CD4-positive, alpha-beta T cell (primary cell): ENCODE data around the gene DNASE1. TPM values are rescaled to one million over a fixed set of nuclear protein-coding genes. Genes with fewer than 3 reads are reported as not detected.

Source experiments
- ATAC-seq: fragments of 200-7000 bp; cut with Tn5 transposase; one replicate; pipeline ENCODE4 v1.10.0; 2022; ENCODE audit warnings: mild to moderate bottlenecking; ENCODE audit not compliant: poor library complexity
- CTCF ChIA-PET: fragments of 350-600 bp; sonication (Branson Sonifier 250); formaldehyde crosslinking; loops from one replicate; lab custom pipeline; 2021; ENCODE audit warnings: antibody characterized with exemption, inconsistent platforms; lab: Charles Lee
- POLR2A ChIA-PET: fragments of 350-600 bp; sonication (Branson Sonifier 250); formaldehyde crosslinking; loops from one replicate; lab custom pipeline; 2021; ENCODE audit warnings: antibody characterized with exemption, inconsistent platforms; lab: Charles Lee
- DNase-seq, 14 experiments: peaks; one replicate each; pipeline ENCODE4 v3.0.0-alpha.2; 2013 to 2020; ENCODE audit warnings: mixed read lengths in 2 of 14
- H3K27ac ChIP-seq, 2 donors: one replicate each; pipeline versions ENCODE4 v1.5.1 to v1.7.0; 2013; ENCODE audit warnings: low read length in 2 of 2, low read depth in 1 of 2, mild to moderate bottlenecking in 1 of 2
- H3K27me3 ChIP-seq, 2 experiments: 1 replicate in 1 of 2; 2 replicates in 1 of 2; pipeline versions ENCODE4 v1.6.1 to v1.7.0; 2013; ENCODE audit warnings: low read length in 2 of 2, control low read depth in 1 of 2, mild to moderate bottlenecking in 1 of 2, moderate library complexity in 1 of 2; ENCODE audit not compliant: insufficient read depth in 2 of 2, control insufficient read depth in 1 of 2
- H3K36me3 ChIP-seq: one replicate; pipeline ENCODE4 v1.6.1; 2013; ENCODE audit warnings: low read length, control low read depth; ENCODE audit not compliant: insufficient read depth
- H3K4me1 ChIP-seq: one replicate; pipeline ENCODE4 v1.6.1; 2013; ENCODE audit warnings: low read length, control low read depth; ENCODE audit not compliant: insufficient read depth
- H3K4me3 ChIP-seq: one replicate; pipeline ENCODE4 v1.5.1; 2013; ENCODE audit warnings: mild to moderate bottlenecking, low read length, moderate library complexity
- H3K9me3 ChIP-seq, 2 experiments: 1 replicate in 1 of 2; 2 replicates in 1 of 2; pipeline versions ENCODE4 v1.6.1 to v1.7.0; 2013; ENCODE audit warnings: low read length in 2 of 2, mild to moderate bottlenecking in 2 of 2, control low read depth in 1 of 2, moderate library complexity in 1 of 2; ENCODE audit not compliant: control insufficient read depth in 1 of 2, insufficient read depth in 1 of 2
- H3K27ac Mint-ChIP-seq: one replicate; pipeline ENCODE4 v1.8.0; 2020; ENCODE audit warnings: mixed read lengths
- H3K27me3 Mint-ChIP-seq: one replicate; pipeline ENCODE4 v1.8.0; 2021; ENCODE audit warnings: mixed read lengths
- H3K36me3 Mint-ChIP-seq: one replicate; pipeline ENCODE4 v1.8.0; 2021; ENCODE audit warnings: low read depth, mixed read lengths
- H3K4me1 Mint-ChIP-seq: one replicate; pipeline ENCODE4 v1.8.0; 2021; ENCODE audit warnings: low read depth, mixed read lengths
- H3K4me3 Mint-ChIP-seq: one replicate; pipeline ENCODE4 v1.8.0; 2020; ENCODE audit warnings: mild to moderate bottlenecking, mixed read lengths
- H3K9me3 Mint-ChIP-seq: one replicate; pipeline ENCODE4 v1.8.0; 2020; ENCODE audit warnings: mixed read lengths
- CTCF ChIP-seq: fragments of 200-600 bp; IDR thresholded peaks from one replicate; pipeline ENCODE4 v1.8.0; 2022; ENCODE audit warnings: antibody characterized with exemption, mild to moderate bottlenecking
- intact Hi-C, 2 experiments: fragments of 100-400 bp; cut with DNase I in 1 of 2; cut with micrococcal nuclease in 1 of 2; formaldehyde crosslinking; loops; one replicate each; pipeline versions ENCODE4 v1.15.1 to v1.9.0; 2023 to 2025; cut with DNase I, micrococcal nuclease
- total RNA-seq, 174 experiments: library from RNA in 2 of 174; stranded (reverse) in 2 of 174; gene quantifications; one replicate each; pipeline ENCODE4 v1.2.3 and lab custom pipeline; 2021 to 2026

Gene DNASE1
- total RNA-seq, 2 experiments from 2014 or later: 9.5 to 10.4 TPM

GRCh38 chr16:3645108-3645503, 9.4 kb upstream of the DNASE1 start:
- H3K4me3 ChIP-seq: no peak overlapping the region
- CTCF ChIA-PET: no interaction called here
- H3K27me3 ChIP-seq: no peaks in the 10 kb centered on the region
- Mint-ChIP-seq H3K4me1 (no peaks in the 10 kb centered on the region), H3K27ac (no peak overlapping the region), H3K9me3 (no peaks in the 10 kb centered on the region), H3K27me3 (no peaks in the 10 kb centered on the region), H3K36me3 (peaks cover 8% of the 10 kb centered on the region), H3K4me3 (no peak overlapping the region)
- no peaks in the 10 kb centered on the region for H3K4me1 ChIP-seq
- no peaks in the 10 kb centered on the region for H3K9me3 ChIP-seq
- intact Hi-C loops: no loop called here
- ATAC-seq (no peak), DNase-seq (no peak)
- POLR2A ChIA-PET: no interaction called here
- no peak overlapping the region for H3K27ac ChIP-seq
- peaks cover 35% of the 10 kb centered on the region for H3K36me3 ChIP-seq
- no peak for TF ChIP-seq CTCF

- Mint-ChIP-seq H3K4me3 (no peak overlapping the region), H3K27ac (no peak overlapping the region), H3K4me1 (no peaks in the 10 kb centered on the region), H3K9me3 (no peaks in the 10 kb centered on the region), H3K27me3 (no peaks in the 10 kb centered on the region), H3K36me3 (peaks cover 8% of the 10 kb centered on the region)
- Histone ChIP-seq H3K27me3 (no peaks in the 10 kb centered on the region), H3K9me3 (no peaks in the 10 kb centered on the region), H3K4me3 (no peak overlapping the region), H3K27ac (no peak overlapping the region), H3K4me1 (no peaks in the 10 kb centered on the region), H3K36me3 (peaks cover 30% of the 10 kb centered on the region)
- ATAC-seq (no peak), DNase-seq (peak in 1 of 14 experiments; percentile 22)
- POLR2A ChIA-PET: interaction anchor here (0.6 to 0.9 kb wide), 2 partner anchors 20 to 109 kb away, joined by 3 read pairs; no protein-coding TSS in a partner anchor
- intact Hi-C loops: no loop called here
- no peak for TF ChIP-seq CTCF
- CTCF ChIA-PET: no interaction called here
Measured at GRCh38 chr16:3645504-3646347, 8.8 kb upstream of the DNASE1 start.

- CTCF ChIA-PET: no interaction called here
- H3K27me3 ChIP-seq: no peaks in the 10 kb centered on the region
Measured at GRCh38 chr16:3646348-3646920, 8.1 kb upstream of the DNASE1 start.

More at GRCh38 chr16:3646348-3646920, 8.1 kb upstream of the DNASE1 start:
- no peak for TF ChIP-seq CTCF
- ATAC-seq (no peak), DNase-seq (peak in 1 of 14 experiments; percentile 21)
- Histone ChIP-seq H3K9me3 (no peaks in the 10 kb centered on the region), H3K4me3 (no peak overlapping the region), H3K27ac (no peak overlapping the region), H3K36me3 (peaks cover 30% of the 10 kb centered on the region), H3K4me1 (no peaks in the 10 kb centered on the region)
- intact Hi-C loops: no loop called here
- no peak overlapping the region for H3K4me3 Mint-ChIP-seq
- H3K36me3 Mint-ChIP-seq: peaks cover 8% of the 10 kb centered on the region
- no peak overlapping the region for H3K27ac Mint-ChIP-seq
- POLR2A ChIA-PET: interaction anchor here (0.6 to 0.9 kb wide), 2 partner anchors 20 to 110 kb away, joined by 3 read pairs; no protein-coding TSS in a partner anchor
- H3K9me3 Mint-ChIP-seq: no peaks in the 10 kb centered on the region
- no peaks in the 10 kb centered on the region for H3K27me3 Mint-ChIP-seq
- H3K4me1 Mint-ChIP-seq: no peaks in the 10 kb centered on the region
